Activated T-helper 1 cell treated with anti-CD3 and anti-CD28 coated beads, Interleukin-12 subunit alpha, Interleukin-12 subunit beta, Interleukin-2, Interleukin-4 antibody, amounts not matched to agents 30 ng/mL and 10 ng/mL and 1 ng/mL, durations not matched to agents 14 hours and 24 hours and 36 hours (primary cell): Measurements from ENCODE around the gene LRRC47. TPM values are rescaled to one million over a fixed set of nuclear protein-coding genes. Genes with fewer than 3 reads are reported as not detected.
A peak's percentile ranks its signal among the peaks of the same experiment; 100 is the strongest.

Source experiments
- DNase-seq: peaks from one replicate; pipeline ENCODE4 v3.0.0; 2021; ENCODE audit warnings: low spot score
- H3K27ac Mint-ChIP-seq: one replicate; pipeline ENCODE4 v1.8.0; 2021; ENCODE audit warnings: mild to moderate bottlenecking, mixed read lengths
- H3K27me3 Mint-ChIP-seq: one replicate; pipeline ENCODE4 v1.8.0; 2022; ENCODE audit warnings: mild to moderate bottlenecking, moderate library complexity, mixed read lengths; ENCODE audit not compliant: insufficient read depth
- H3K36me3 Mint-ChIP-seq: one replicate; pipeline ENCODE4 v1.8.0; 2021; ENCODE audit warnings: low read depth, mixed read lengths
- H3K4me1 Mint-ChIP-seq: one replicate; pipeline ENCODE4 v1.8.0; 2021; ENCODE audit warnings: low read depth, mixed read lengths
- H3K4me3 Mint-ChIP-seq: one replicate; pipeline ENCODE4 v1.8.0; 2021; ENCODE audit warnings: mild to moderate bottlenecking, moderate library complexity, mixed read lengths
- H3K9me3 Mint-ChIP-seq: one replicate; pipeline ENCODE4 v1.8.0; 2021; ENCODE audit warnings: mixed read lengths
- intact Hi-C: fragments of 100-400 bp; cut with micrococcal nuclease; formaldehyde crosslinking; loops from one replicate; pipeline ENCODE4 v1.15.1; 2024
- total RNA-seq: library from RNA; stranded (reverse); gene quantifications from 2 replicates; pipeline ENCODE4 v1.2.3, GENCODE V29; 2022

LRRC47 gene
- total RNA-seq, 1 donor from 2014 or later: 50.1 TPM

DNA sequence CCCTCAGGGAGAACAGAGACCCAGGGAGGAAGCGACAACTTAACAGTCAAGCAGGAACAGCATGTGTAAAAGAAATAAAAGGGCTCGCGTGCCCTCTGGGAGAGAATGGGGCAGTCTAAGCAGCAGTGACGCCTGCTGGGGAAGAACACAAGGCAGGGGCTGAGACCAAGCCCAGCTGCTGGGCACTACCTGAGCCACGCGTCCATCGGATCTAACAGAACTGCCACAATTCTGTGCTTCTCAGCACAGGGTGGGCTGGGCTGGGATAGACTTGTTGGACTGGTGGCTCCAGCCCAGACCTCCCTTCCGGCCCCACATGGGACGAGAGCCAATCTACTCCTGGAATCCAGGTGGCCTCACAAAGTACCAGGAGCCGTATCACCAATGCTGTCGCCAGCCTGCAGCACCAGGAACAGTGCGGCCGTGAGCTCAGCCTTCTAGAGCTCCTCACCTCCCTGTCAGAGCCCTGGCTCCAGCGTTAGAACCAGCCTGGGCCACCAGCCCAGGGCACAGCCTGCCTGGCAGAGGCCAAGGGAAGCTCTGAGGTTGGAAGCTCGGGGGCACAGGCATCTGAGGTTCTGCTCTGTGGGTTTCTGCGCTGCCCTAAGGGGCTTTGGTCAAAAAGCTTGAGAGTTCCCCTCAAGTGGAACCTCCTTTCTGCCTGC, 7.4 kb downstream of the LRRC47 start:
- Mint-ChIP-seq H3K4me1 (peaks cover 21% of the 10 kb centered on the region), H3K9me3 (no peaks in the 10 kb centered on the region), H3K27me3 (no peaks in the 10 kb centered on the region), H3K27ac (no peak overlapping the region), H3K36me3 (peaks cover 23% of the 10 kb centered on the region), H3K4me3 (no peak overlapping the region)
- no peak for DNase-seq
- intact Hi-C loops: no loop called here

GRCh38 chr1:3787745-3788605, 8.3 kb downstream of the LRRC47 start:
- intact Hi-C loops: loop anchor here (1.0 kb wide), 1 partner anchor 8 kb away; the partner anchor contains the start of gene LRRC47

DNA sequence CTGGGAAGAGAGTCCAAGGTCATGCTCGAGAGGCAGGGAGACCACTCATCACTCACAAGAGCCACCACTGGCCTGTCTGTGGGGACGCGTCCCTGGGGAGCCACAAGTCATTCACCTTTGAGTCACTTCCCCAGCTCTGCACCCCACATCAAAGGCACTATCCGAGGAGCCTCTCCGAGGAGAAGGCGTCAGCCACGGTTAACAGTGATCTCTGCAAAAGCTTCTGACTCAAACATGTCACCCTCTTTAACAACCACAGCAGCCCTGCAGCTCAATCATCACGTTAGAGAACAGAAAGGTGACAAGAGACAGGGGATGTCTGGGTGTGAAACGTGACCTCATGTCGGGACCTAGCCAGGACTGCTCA, 9.0 kb downstream of the LRRC47 start:
- peak; percentile 47 for DNase-seq
- Mint-ChIP-seq H3K4me1 (peaks cover 15% of the 10 kb centered on the region), H3K4me3 (no peak overlapping the region), H3K36me3 (peaks cover 27% of the 10 kb centered on the region), H3K27me3 (no peaks in the 10 kb centered on the region), H3K9me3 (no peaks in the 10 kb centered on the region), H3K27ac (peak overlapping the region; percentile 34)
- intact Hi-C loops: loop anchor here (1.0 kb wide), 1 partner anchor 9 kb away; the partner anchor contains the start of gene LRRC47

More at GRCh38 chr1:3787745-3788605, 8.3 kb downstream of the LRRC47 start:
- Mint-ChIP-seq H3K27me3 (no peaks in the 10 kb centered on the region), H3K4me3 (no peak overlapping the region), H3K4me1 (peaks cover 15% of the 10 kb centered on the region), H3K36me3 (peaks cover 24% of the 10 kb centered on the region), H3K27ac (peak overlapping the region; percentile 34), H3K9me3 (no peaks in the 10 kb centered on the region)
- no peak for DNase-seq

GRCh38 chr1:3786468-3787348, 9.6 kb downstream of the LRRC47 start:
- Mint-ChIP-seq H3K4me1 (peaks cover 15% of the 10 kb centered on the region), H3K27ac (no peak overlapping the region), H3K27me3 (no peaks in the 10 kb centered on the region), H3K36me3 (peaks cover 32% of the 10 kb centered on the region), H3K4me3 (no peak overlapping the region), H3K9me3 (no peaks in the 10 kb centered on the region)
- intact Hi-C loops: loop anchor here (1.0 kb wide), 1 partner anchor 10 kb away; the partner anchor contains the start of gene LRRC47
- DNase-seq: no peak

DNA sequence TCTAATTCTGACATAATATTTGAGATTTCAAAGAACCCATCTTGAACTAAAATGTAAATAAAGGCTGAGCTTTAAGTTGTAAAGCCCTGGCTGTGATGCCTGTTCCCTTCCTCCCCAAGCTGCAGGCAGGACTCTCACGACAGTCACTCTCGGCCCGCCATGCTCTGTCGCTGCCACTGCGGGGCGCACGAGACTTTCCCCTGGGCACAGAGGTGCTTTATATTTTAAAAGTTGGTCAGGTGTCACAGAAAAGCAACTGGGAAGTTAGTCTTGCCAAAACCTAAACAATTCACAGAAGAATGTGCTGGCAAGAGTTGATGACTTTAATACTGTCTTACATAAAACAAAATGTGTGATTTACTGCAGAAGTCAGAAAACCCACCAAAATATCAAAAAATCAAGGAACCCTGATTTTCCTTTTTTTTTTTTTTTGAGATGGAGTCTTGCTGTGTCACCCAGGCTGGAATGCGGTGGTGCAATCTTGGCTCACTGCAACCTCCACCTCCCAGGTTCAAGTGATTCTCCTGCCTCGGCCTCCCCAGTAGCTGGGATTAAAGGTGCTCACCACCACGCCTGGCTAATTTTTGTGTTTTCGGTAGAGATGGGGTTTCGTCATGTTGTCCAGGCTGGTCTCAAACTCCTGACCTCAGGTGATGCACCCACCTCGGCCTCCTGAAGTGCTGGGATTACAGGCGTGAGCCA, 10.7 kb downstream of the LRRC47 start:
- Mint-ChIP-seq H3K27ac (no peak overlapping the region), H3K36me3 (peaks cover 38% of the 10 kb centered on the region), H3K4me3 (no peak overlapping the region), H3K27me3 (no peaks in the 10 kb centered on the region), H3K9me3 (no peaks in the 10 kb centered on the region), H3K4me1 (peaks cover 15% of the 10 kb centered on the region)
- intact Hi-C loops: no loop called here
- DNase-seq: no peak

DNA sequence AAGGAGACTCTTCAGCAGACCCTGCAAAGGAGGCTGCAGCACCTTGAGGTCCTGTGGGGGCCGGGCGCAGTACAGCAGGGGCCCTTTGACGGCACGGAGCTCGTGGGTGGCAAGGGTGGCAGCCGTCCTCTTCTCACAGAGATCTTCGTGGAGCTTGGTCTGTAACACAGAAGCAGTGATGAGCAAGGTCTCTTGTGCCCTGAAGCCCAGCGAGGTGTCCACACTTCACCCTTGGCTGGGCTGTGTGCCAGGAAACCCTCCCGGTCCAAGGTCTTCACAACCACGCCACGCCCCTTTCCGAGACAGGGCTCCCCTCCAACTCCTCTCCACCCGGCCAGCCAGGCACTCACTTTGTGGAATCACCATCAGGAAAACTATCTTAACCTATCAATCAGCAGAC, 11.3 kb downstream of the LRRC47 start:
- no peaks in the 10 kb centered on the region for H3K9me3 Mint-ChIP-seq
- peaks cover 15% of the 10 kb centered on the region for H3K4me1 Mint-ChIP-seq
- intact Hi-C loops: no loop called here
- no peaks in the 10 kb centered on the region for H3K27me3 Mint-ChIP-seq
- peaks cover 40% of the 10 kb centered on the region for H3K36me3 Mint-ChIP-seq
- H3K4me3 Mint-ChIP-seq: no peak overlapping the region
- no peak for DNase-seq
- no peak overlapping the region for H3K27ac Mint-ChIP-seq

- Mint-ChIP-seq H3K4me3 (no peak overlapping the region), H3K4me1 (peaks cover 15% of the 10 kb centered on the region), H3K27ac (no peak overlapping the region), H3K9me3 (no peaks in the 10 kb centered on the region), H3K36me3 (peaks cover 44% of the 10 kb centered on the region), H3K27me3 (no peaks in the 10 kb centered on the region)
- intact Hi-C loops: no loop called here
- no peak for DNase-seq
These were observed 12.4 kb downstream of the LRRC47 start for GRCh38 chr1:3783651-3784474.

DNA sequence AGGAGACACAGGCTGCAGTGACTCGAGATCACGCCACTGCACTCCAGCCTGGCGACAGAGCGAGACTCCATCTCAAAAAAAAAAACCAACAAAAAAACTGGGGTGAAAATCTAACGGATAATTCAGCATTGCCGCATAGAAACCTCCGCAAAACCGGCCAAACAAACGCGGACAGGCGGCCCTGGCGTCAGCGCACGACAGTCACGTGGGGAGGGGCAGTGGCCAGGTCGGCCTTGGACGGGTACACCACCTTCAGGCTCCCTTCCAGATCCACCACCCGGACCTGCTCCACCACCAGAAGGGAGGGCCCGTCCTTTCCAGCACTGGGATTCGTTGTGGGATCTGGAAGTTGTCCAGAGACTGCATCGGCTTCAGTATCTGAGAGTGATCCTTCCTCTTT, 15.4 kb downstream of the LRRC47 start:
- DNase-seq: no peak
- H3K36me3 Mint-ChIP-seq: peaks cover 33% of the 10 kb centered on the region

GRCh38 chr1:3779912-3780416, 16.3 kb downstream of the LRRC47 start:
- intact Hi-C loops: loop anchor here (10.0 kb wide), 1 partner anchor 155 kb away; the partner anchor contains the start of gene TPRG1L
- Mint-ChIP-seq H3K36me3 (peaks cover 28% of the 10 kb centered on the region), H3K4me3 (no peak overlapping the region), H3K4me1 (peaks cover 4% of the 10 kb centered on the region), H3K27ac (no peak overlapping the region), H3K9me3 (no peaks in the 10 kb centered on the region), H3K27me3 (no peaks in the 10 kb centered on the region)
- no peak for DNase-seq

More for the DNA sequence above, 15.4 kb downstream of the LRRC47 start:
- no peaks in the 10 kb centered on the region for H3K9me3 Mint-ChIP-seq
- no peak overlapping the region for H3K27ac Mint-ChIP-seq
- peaks cover under 1% of the 10 kb centered on the region for H3K4me1 Mint-ChIP-seq
- H3K4me3 Mint-ChIP-seq: no peak overlapping the region
- intact Hi-C loops: no loop called here
- H3K27me3 Mint-ChIP-seq: no peaks in the 10 kb centered on the region

GRCh38 chr1:3779265-3779911, 16.9 kb downstream of the LRRC47 start:
- H3K36me3 Mint-ChIP-seq: peaks cover 26% of the 10 kb centered on the region
- intact Hi-C loops: loop anchor here (10.0 kb wide), 1 partner anchor 155 kb away; the partner anchor contains the start of gene TPRG1L
- H3K4me3 Mint-ChIP-seq: no peak overlapping the region
- DNase-seq: no peak
- peaks cover 4% of the 10 kb centered on the region for H3K4me1 Mint-ChIP-seq
- no peaks in the 10 kb centered on the region for H3K27me3 Mint-ChIP-seq
- no peaks in the 10 kb centered on the region for H3K9me3 Mint-ChIP-seq
- no peak overlapping the region for H3K27ac Mint-ChIP-seq
